Activated gamma-delta T cell treated with Interleukin-2 at 50 U/mL for 16 hours (primary cell): ENCODE results near the gene AGPAT3.

Source experiments
- DNase-seq: peaks from one replicate; pipeline ENCODE4 v3.0.0-alpha.2; 2020

Gene AGPAT3

GRCh38 chr21:44035244-44035643 is 170.2 kb downstream of the AGPAT3 start:
- no peak for DNase-seq
